Ovary (tissue), 3 donors: Measurements from ENCODE around the gene BRWD1.

Experiments
- EP300 ChIP-seq: sonication (generic); formaldehyde crosslinking; IDR thresholded peaks from one replicate; pipeline ENCODE4 v1.6.1; 2017; ENCODE audit warnings: antibody characterized with exemption
- POLR2A ChIP-seq: fragments of 450-650 bp; IDR thresholded peaks from one replicate; pipeline ENCODE4 v1.6.1; 2017; ENCODE audit warnings: antibody characterized with exemption, mild to moderate bottlenecking, moderate library complexity
- TF ChIP-seq, protein P1 (sequence below), 3 donors: fragments of 450-650 bp in 2 of 3; fragments of 200-600 bp in 1 of 3; IDR thresholded peaks; one replicate each; pipeline versions ENCODE4 v1.5.1 to v1.8.0; 2016 to 2022; ENCODE audit warnings: antibody characterized with exemption in 3 of 3, mild to moderate bottlenecking in 1 of 3
- donor health status: DM: no; HTN: no; CAD: no.

DNA sequence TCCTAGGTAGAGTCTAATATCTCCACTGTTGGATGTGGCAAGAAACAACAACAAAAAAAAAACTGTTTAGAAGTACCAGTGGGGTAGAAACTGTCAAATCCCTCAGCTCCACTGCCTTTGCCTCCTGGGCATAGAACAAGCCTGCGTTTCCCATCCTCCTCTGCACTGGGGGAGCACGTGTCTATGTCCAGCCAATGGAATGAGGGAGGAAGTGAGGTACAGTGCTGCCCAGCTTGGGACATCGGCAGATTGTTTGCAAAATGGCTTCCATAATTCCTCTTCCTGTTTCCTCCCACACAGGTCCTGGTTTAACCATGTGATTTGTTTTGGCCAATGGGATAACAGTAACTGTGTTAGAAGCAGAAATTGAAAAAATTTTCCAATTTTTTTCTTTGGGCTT, 169.2 kb downstream of the BRWD1 start:
- no peak for TF ChIP-seq POLR2A
- TF ChIP-seq, protein P1, sequence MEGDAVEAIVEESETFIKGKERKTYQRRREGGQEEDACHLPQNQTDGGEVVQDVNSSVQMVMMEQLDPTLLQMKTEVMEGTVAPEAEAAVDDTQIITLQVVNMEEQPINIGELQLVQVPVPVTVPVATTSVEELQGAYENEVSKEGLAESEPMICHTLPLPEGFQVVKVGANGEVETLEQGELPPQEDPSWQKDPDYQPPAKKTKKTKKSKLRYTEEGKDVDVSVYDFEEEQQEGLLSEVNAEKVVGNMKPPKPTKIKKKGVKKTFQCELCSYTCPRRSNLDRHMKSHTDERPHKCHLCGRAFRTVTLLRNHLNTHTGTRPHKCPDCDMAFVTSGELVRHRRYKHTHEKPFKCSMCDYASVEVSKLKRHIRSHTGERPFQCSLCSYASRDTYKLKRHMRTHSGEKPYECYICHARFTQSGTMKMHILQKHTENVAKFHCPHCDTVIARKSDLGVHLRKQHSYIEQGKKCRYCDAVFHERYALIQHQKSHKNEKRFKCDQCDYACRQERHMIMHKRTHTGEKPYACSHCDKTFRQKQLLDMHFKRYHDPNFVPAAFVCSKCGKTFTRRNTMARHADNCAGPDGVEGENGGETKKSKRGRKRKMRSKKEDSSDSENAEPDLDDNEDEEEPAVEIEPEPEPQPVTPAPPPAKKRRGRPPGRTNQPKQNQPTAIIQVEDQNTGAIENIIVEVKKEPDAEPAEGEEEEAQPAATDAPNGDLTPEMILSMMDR (IDR thresholded peaks at IDR 0.05), result no peak
- TF ChIP-seq EP300, result no peak
